Naive B cell (primary cell): ENCODE data around the gene BNIP3. TPM values are rescaled to one million over a fixed set of nuclear protein-coding genes. Genes with fewer than 3 reads are reported as not detected.
A peak's percentile ranks its signal among the peaks of the same experiment; 100 is the strongest.

Source experiments
- ATAC-seq, 2 donors: fragments of 150-1000 bp; cut with Tn5 transposase; 2 replicates each; pipeline ENCODE4 v1.10.0; 2021; ENCODE audit warnings: low read depth in 2 of 2, mild to moderate bottlenecking in 2 of 2, moderate library complexity in 2 of 2
- DNase-seq: peaks from one replicate; pipeline ENCODE4 v3.0.0; 2022
- H3K27ac Mint-ChIP-seq, 6 donors: one replicate each; pipeline ENCODE4 v1.8.0; 2020 to 2022; ENCODE audit warnings: mild to moderate bottlenecking in 6 of 6, mixed read lengths in 6 of 6, moderate library complexity in 5 of 6, inconsistent platforms in 2 of 6
- H3K27me3 Mint-ChIP-seq, 3 donors: one replicate each; pipeline ENCODE4 v1.8.0; 2021 to 2022; ENCODE audit warnings: mixed read lengths in 3 of 3, mild to moderate bottlenecking in 1 of 3
- H3K36me3 Mint-ChIP-seq, 2 donors: one replicate each; pipeline ENCODE4 v1.8.0; 2020 to 2022; ENCODE audit warnings: mixed read lengths in 2 of 2, inconsistent platforms in 1 of 2, mild to moderate bottlenecking in 1 of 2
- H3K4me1 Mint-ChIP-seq, 3 donors: one replicate each; pipeline ENCODE4 v1.8.0; 2020 to 2022; ENCODE audit warnings: mixed read lengths in 3 of 3, inconsistent platforms in 1 of 3, mild to moderate bottlenecking in 1 of 3, moderate library complexity in 1 of 3
- H3K4me3 Mint-ChIP-seq, 8 donors: one replicate each; pipeline ENCODE4 v1.8.0; 2020 to 2022; ENCODE audit warnings: mild to moderate bottlenecking in 8 of 8, mixed read lengths in 8 of 8, moderate library complexity in 8 of 8, inconsistent platforms in 2 of 8
- H3K9me3 Mint-ChIP-seq, 7 donors: one replicate each; pipeline ENCODE4 v1.8.0; 2020 to 2022; ENCODE audit warnings: mixed read lengths in 7 of 7, mild to moderate bottlenecking in 5 of 7, inconsistent platforms in 2 of 7, moderate library complexity in 1 of 7
- polyA plus RNA-seq, 6 donors: library from polyadenylated mRNA; unstranded; fragments of 300-500 nt; fragmentation: Illumina TruSeq; gene quantifications; one replicate each; pipeline ENCODE4 v1.2.3, GENCODE V29; 2021; ENCODE audit warnings: low read depth in 6 of 6

Gene BNIP3
- polyA plus RNA-seq, 6 donors from 2014 or later: 7.0 to 13.5 (median 11.5) TPM

DNA sequence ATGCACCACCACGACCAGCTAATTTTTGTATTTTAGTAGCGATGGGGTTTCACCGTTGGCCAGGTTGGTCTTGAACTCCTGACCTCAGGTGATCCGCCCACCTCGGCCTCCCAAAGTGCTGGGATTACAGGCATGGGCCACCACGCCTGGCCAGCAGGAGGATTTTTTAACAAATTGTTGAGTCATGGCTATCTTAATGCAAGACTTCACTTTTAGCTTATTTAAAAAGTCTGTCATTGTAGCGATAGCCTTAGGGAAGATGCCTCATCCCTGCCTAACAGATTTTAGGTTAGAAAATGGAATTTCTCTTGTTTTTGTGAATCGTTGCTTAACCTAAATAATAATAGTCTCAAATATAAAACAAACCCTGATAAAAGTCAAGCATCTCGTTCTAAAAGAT, 45.4 kb downstream of the BNIP3 start:
- no peaks in the 10 kb centered on the region for H3K27me3 Mint-ChIP-seq
- ATAC-seq: no peak
- no peak overlapping the region for H3K27ac Mint-ChIP-seq

DNA sequence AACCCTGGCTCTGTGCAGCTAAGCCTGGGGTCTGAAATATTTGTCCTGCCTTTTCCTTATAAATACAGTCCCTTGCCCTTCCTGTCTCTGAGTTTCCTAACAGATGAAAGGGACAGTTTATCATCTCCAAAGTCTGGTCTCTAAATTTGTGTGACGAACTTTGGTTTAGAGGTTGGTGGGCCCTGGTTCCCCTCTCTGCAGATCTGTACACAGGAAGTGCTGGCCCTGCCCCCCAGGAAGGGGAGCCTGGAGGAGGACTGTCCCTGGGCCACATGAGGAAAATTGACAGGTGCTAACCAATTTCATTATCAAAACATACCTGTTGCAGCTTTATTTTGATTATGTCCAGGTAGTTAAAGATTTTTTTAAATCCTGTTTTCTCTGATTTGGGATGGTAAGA, 46.5 kb downstream of the BNIP3 start:
- no peaks in the 10 kb centered on the region for H3K27me3 Mint-ChIP-seq
- ATAC-seq (no peak), DNase-seq (no peak)
- H3K36me3 Mint-ChIP-seq: peaks cover 5 to 6% of the 10 kb centered on the region in 2 donors
- H3K4me3 Mint-ChIP-seq: no peak overlapping the region
- peak overlapping the region in 1 of 6 donors; percentile 75 for H3K27ac Mint-ChIP-seq
- H3K4me1 Mint-ChIP-seq: peaks cover 8 to 25% (median 21%) of the 10 kb centered on the region in 3 donors
- no peaks in the 10 kb centered on the region for H3K9me3 Mint-ChIP-seq

More for the DNA sequence above, 45.4 kb downstream of the BNIP3 start:
- H3K4me1 Mint-ChIP-seq: peaks cover 0 to 16% (median 11%) of the 10 kb centered on the region in 3 donors
- no peaks in the 10 kb centered on the region for H3K9me3 Mint-ChIP-seq
- peaks cover 5 to 8% of the 10 kb centered on the region in 2 donors for H3K36me3 Mint-ChIP-seq
- H3K4me3 Mint-ChIP-seq: no peak overlapping the region
- no peak for DNase-seq

DNA sequence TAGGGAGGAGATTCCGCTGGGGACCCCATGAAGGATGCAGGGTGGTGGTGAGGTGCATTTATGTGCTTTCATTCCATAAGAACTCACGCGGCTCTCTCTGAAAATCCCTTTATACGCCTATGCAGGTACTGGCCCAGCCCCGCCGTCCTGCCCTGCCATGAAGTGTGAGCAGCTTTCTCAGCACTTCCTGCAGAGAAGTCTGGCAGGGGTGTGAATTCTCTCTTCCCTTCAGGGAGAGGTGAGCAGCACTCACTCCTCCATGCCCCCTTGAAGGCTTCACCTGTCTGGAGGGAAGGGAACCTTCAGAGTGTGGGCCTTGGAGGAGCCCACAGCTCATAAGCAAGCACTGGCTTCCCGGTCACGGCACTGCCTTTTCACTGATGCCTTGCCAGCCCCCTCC, 47.0 kb downstream of the BNIP3 start:
- no peak overlapping the region for H3K27ac Mint-ChIP-seq
- H3K27me3 Mint-ChIP-seq: no peaks in the 10 kb centered on the region
- DNase-seq: no peak
- peaks cover 11 to 30% (median 25%) of the 10 kb centered on the region in 3 donors for H3K4me1 Mint-ChIP-seq
- H3K4me3 Mint-ChIP-seq: no peak overlapping the region
- no peaks in the 10 kb centered on the region for H3K9me3 Mint-ChIP-seq
- no peak for ATAC-seq
- peaks cover 1 to 5% of the 10 kb centered on the region in 2 donors for H3K36me3 Mint-ChIP-seq

DNA sequence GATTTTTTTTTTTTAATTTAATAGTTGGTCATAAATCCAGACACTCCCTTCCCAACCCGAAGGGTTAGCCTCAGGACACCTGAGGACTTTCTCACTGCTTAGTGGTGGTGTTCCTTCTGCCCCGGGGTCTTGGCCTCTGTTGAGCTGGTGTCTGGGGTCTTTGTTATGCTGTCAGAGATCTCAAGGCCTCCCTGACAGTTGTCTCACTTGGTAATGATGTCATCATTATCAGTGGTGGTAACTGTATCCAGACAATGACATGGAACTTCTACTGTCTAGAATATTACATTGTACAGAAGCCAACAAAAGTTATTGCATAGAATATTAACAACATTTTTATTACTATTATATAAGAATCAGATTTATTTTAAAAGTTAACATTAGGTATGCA, 48.0 kb downstream of the BNIP3 start:
- H3K9me3 Mint-ChIP-seq: no peaks in the 10 kb centered on the region
- no peak for ATAC-seq
- peak overlapping the region in 1 of 6 donors; percentile 22 for H3K27ac Mint-ChIP-seq
- H3K4me1 Mint-ChIP-seq: peaks cover 17 to 40% (median 36%) of the 10 kb centered on the region in 3 donors
- no peaks in the 10 kb centered on the region for H3K27me3 Mint-ChIP-seq
- DNase-seq: no peak
- H3K36me3 Mint-ChIP-seq: peaks cover 0 to 4% of the 10 kb centered on the region in 2 donors
- H3K4me3 Mint-ChIP-seq: no peak overlapping the region

DNA sequence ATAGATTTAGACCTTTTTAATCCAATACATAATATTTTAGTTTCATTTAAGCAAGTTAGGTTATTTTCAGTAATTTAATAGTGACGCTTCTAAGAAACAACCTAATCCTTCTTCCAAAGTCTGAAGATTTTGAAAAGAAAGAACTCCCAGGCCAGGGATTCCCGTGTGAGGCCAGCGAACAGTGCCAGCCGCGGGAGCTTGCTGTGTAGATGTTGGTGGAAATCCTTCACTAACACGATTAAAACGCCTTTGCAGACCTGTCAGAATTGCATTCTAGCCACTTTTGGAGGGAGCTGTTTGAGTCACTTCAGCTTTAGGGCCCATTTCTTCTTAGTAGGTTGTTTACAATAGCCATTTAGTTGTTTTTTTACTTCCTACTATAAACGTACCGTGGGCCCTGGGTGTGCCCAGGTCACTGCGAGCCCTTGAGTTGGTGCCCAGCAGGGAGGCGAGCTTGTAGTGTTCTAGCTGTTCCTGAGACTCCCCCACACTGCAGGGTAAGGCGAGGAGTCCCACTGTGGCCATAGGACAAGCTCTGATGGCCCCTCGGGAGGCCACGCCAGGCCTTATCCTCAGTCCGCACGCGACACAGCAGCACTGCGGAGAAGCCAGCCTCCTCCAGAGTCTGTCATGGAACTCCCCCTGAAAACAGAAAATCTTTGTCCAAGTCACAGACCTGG, 48.6 kb downstream of the BNIP3 start:
- no peaks in the 10 kb centered on the region for H3K36me3 Mint-ChIP-seq
- H3K27ac Mint-ChIP-seq: no peak overlapping the region
- no peaks in the 10 kb centered on the region for H3K9me3 Mint-ChIP-seq
- no peak for DNase-seq
- H3K27me3 Mint-ChIP-seq: no peaks in the 10 kb centered on the region
- peaks cover 22 to 46% (median 42%) of the 10 kb centered on the region in 3 donors for H3K4me1 Mint-ChIP-seq
- no peak overlapping the region for H3K4me3 Mint-ChIP-seq
- no peak for ATAC-seq

DNA sequence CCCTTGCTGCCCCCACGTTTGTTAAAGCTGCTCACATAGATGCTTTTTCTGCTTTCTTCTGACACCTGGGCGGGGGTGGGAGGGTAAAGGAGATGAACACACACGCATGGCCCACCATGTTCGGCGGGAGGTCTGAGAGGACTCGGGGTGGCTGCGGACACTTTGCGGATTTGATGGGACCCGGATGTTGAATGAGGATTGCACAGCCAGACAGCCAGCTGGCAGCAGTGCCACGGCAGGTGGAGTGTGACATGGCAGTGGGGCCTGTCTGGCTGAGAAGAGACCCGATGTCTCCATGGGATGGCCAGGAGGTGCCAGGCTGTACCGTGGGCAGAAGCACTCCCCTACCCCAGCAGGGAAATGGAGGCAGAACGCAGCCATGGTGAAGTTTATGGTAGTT, 49.7 kb downstream of the BNIP3 start:
- H3K4me3 Mint-ChIP-seq: no peak overlapping the region
- H3K36me3 Mint-ChIP-seq: no peaks in the 10 kb centered on the region
- H3K27ac Mint-ChIP-seq: peak overlapping the region in 1 of 6 donors; percentile 47

DNA sequence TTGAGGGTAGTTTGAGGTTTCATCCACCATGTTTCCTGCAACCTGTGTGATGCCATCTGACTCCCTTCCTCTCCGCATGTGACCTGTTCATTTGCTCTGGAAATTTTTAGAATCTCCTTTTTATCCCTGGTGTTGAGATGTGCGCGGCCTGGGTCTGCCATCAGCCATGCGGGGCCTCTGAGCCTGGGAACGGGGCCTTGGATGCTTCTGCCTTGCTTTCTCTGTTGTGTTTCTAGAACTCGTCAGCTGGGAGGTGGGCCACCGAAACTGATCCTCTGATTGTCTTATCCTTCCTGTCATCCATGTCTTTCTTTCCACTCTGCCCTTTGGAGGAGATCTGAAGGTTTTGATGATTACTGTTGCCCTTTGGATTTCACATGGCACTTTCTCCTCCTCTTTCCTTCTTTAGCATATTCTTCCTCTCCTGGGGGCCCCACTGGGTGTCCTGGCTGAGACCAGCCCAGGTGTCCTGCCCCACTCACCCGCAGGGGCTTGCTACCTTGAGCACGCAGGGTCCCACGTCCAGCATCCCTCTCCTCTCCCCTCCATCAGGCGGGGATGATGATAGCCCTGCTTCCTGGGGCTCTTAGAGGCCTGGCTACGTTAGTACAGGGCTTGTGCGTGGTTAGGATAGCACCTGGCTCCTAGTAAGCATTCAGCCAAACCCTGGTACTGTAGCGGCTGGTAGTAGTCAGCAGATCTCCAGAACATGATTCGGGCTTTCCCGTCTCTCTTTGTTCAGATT, 51.0 kb downstream of the BNIP3 start:
- peak overlapping the region in 4 of 6 donors; percentile 10 to 70 (median 21) for H3K27ac Mint-ChIP-seq
- no peak for ATAC-seq
- H3K4me3 Mint-ChIP-seq: no peak overlapping the region
- H3K36me3 Mint-ChIP-seq: no peaks in the 10 kb centered on the region
- DNase-seq: no peak
- H3K27me3 Mint-ChIP-seq: no peaks in the 10 kb centered on the region
- H3K4me1 Mint-ChIP-seq: peaks cover 39 to 64% (median 53%) of the 10 kb centered on the region in 3 donors
- peaks cover 0 to 5% (median 0%) of the 10 kb centered on the region in 7 donors for H3K9me3 Mint-ChIP-seq

More for the DNA sequence above, 49.7 kb downstream of the BNIP3 start:
- Mint-ChIP-seq H3K4me1 (peaks cover 31 to 58% (median 46%) of the 10 kb centered on the region in 3 donors), H3K9me3 (no peaks in the 10 kb centered on the region), H3K27me3 (no peaks in the 10 kb centered on the region)
- DNase-seq (no peak), ATAC-seq (no peak)

DNA sequence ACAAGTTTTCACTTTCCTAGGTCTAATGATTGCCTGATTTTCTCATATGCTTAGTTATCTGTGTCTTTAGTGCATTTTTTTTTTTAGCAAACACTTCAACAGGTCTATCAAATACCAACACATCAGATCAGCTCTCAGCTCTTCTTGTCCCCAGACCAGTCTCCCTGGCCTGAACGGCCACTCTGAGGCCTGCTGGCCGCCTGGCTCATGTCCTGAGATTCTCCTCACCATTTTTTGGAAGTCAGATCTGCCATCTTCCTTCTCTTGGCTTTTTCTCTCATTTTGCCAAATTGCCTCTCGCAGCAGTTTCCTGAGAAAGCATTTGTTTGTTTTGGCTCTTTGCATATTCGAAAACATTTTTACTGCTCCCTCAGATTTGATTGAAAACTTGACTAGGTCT, 51.6 kb downstream of the BNIP3 start:
- peak overlapping the region in 3 of 6 donors; percentile 10 to 64 (median 10) for H3K27ac Mint-ChIP-seq
- no peaks in the 10 kb centered on the region for H3K27me3 Mint-ChIP-seq
- H3K9me3 Mint-ChIP-seq: peaks cover 0 to 8% (median 2%) of the 10 kb centered on the region in 7 donors
- no peak for ATAC-seq
- H3K36me3 Mint-ChIP-seq: no peaks in the 10 kb centered on the region
- H3K4me1 Mint-ChIP-seq: peaks cover 39 to 64% (median 53%) of the 10 kb centered on the region in 3 donors
- no peak for DNase-seq
- H3K4me3 Mint-ChIP-seq: peak overlapping the region in 2 of 8 donors; percentile 22 to 37

DNA sequence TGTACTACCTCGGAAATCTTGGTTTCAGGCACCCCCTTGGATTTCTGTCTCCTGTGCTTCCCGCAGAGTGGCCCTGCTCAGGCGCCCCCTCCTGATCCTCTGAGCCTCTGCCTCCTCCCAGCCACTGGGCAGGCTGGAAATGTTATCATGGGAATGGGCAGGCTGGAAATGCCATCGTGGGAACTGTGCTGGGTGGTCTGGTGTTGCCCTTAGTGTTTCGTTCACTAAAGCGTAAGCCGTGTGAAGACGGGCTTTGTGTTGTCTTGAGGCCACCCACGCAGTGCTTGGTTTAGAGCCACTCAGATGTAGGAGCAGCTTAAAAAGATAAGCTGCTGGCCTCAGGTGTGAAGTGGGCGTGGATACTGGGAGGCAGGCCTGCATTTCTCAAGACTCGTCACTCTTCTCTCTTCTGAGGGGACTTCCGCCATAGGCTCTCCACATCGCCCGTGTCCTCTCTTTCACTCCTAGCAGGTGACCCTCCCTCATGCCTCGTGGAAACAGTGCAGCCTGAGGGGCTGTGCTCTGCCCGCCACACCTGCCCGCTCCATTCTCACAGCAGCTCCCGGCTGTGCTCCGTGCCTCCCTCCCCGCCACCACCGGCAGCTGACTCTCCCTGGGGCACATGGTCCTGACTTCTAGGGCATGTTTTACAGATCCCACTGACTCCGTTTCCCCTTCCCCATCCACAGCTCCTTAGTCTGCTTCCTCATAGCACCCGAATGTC, 52.4 kb downstream of the BNIP3 start:
- Mint-ChIP-seq H3K27me3 (no peaks in the 10 kb centered on the region), H3K4me3 (peak overlapping the region in 3 of 8 donors; percentile 30 to 75 (median 37)), H3K36me3 (no peaks in the 10 kb centered on the region), H3K27ac (peak overlapping the region; percentile 64 to 97 (median 86)), H3K9me3 (peaks cover 0 to 16% (median 6%) of the 10 kb centered on the region in 7 donors), H3K4me1 (peaks cover 39 to 67% (median 53%) of the 10 kb centered on the region in 3 donors)
- ATAC-seq (no peak), DNase-seq (no peak)

DNA sequence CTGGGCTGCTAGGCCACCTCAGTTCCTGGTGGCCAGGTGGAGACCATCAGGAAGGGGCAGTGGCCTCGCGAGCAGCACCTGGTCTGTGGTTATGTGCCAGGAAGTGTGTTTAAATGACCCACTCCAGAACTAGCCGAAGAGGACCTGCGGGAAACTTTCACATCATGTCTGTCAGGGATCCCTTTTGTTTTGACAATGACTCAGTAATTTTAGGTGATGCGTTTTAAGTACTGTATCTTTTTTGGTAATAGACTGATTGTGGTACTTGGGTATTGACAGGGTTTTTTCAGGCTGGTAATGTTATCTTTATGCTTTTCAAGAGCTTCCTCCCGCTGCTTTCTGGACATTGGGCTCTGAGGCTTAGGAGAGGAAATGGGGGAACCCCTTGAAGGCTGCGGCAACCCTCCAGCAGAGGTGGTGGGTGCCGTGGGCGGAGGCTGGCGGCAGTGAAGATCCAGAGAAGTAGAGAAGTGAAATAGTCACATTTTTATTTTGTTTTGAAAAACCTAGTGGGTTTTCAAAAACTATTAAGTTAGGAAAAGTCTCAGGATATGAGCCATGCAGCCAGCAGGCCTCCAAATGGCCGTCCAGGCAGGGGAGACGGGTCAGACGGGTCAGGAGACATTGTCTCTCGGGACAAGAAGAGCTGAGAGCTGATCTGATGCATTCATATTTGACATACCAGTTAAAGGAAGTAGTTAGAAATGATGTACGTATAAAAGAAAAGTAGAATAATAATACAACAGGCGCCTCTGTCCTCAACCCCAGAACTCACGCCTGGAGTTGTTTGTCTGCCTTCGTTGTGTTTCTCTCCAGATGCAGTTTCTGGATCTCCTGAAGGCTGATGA, 53.3 kb downstream of the BNIP3 start:
- H3K4me1 Mint-ChIP-seq: peaks cover 39 to 68% (median 53%) of the 10 kb centered on the region in 3 donors
- H3K27me3 Mint-ChIP-seq: no peaks in the 10 kb centered on the region
- peak overlapping the region; percentile 12 to 95 (median 70) for H3K27ac Mint-ChIP-seq
- peak overlapping the region in 7 of 8 donors; percentile 45 to 90 (median 76) for H3K4me3 Mint-ChIP-seq
- ATAC-seq: peak; percentile 95 to 98
- H3K9me3 Mint-ChIP-seq: peaks cover 0 to 16% (median 6%) of the 10 kb centered on the region in 7 donors
- peaks cover 0 to under 1% of the 10 kb centered on the region in 2 donors for H3K36me3 Mint-ChIP-seq
- DNase-seq: peak; percentile 43

DNA sequence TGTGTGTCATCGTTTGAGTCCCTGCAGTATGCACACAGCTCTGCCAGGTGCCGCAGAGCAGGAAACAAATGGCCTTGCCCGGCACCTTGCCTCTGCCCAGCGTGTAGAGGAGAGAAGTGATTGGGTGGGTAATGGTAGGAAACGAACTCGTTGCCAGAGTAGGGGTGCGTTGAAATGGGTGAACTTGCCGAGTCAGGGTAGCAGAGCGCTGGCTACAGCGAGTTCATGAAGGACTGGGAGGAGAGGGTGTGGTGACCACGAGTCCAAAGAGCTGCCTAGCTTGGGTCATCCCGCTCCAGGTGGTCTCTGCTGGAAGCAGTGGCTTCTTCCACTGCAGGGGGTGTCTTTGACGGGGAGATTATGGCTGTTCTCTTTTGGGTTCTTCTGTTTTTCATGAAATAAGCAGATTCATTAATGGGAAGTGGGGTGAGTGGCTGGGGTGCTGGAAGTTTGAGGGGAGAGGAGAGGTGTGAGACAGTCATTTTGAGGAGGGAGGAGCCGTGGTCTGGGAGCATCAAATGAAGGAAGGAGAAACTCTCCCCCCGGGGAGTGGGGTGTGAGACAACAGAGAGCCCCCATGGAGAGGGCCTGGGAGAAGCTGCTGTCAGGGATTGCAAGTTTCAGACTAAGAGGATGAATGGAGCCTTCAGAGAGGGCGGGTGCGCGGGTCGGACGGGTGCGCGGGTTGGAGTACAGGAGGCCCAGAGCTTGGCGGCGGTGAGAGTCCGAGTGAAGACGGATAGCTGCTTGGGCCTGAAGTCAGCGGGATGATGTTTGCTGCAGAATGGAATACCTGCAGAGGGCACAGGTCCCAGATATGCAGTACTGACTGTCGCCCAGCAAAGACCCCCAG, 54.8 kb downstream of the BNIP3 start:
- H3K9me3 Mint-ChIP-seq: peaks cover 0 to 16% (median 6%) of the 10 kb centered on the region in 7 donors
- no peaks in the 10 kb centered on the region for H3K27me3 Mint-ChIP-seq
- peaks cover 45 to 73% (median 59%) of the 10 kb centered on the region in 3 donors for H3K4me1 Mint-ChIP-seq
- peak overlapping the region in 6 of 8 donors; percentile 35 to 53 (median 40) for H3K4me3 Mint-ChIP-seq
- H3K36me3 Mint-ChIP-seq: peaks cover 0 to 6% of the 10 kb centered on the region in 2 donors
- H3K27ac Mint-ChIP-seq: peak overlapping the region in 3 of 6 donors; percentile 19 to 62 (median 59)
- no peak for DNase-seq
- ATAC-seq: no peak

DNA sequence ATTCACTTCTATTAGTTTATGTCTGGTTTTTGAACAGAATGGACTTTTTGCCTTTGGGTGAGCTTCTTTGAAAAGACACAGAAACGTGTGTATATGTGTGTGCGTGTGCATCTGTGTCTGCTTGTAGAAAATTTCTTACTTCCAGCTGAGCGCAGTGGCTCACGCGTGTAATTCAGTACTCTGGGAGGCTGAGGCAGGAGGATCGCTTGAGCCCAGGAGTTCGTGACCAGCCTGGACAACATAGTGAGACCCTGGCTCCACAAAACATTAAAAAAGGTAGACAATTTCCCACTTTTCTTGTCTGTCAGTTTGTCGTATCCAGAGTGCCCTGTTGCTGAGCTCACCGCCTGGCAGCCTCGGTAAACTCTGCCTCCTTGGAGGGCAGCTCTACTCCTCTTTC, 55.5 kb downstream of the BNIP3 start:
- Mint-ChIP-seq H3K27ac (no peak overlapping the region), H3K36me3 (peaks cover 0 to 6% of the 10 kb centered on the region in 2 donors), H3K4me3 (peak overlapping the region in 1 of 8 donors; percentile 41), H3K27me3 (no peaks in the 10 kb centered on the region), H3K9me3 (peaks cover 0 to 16% (median 6%) of the 10 kb centered on the region in 7 donors), H3K4me1 (peaks cover 49 to 75% (median 58%) of the 10 kb centered on the region in 3 donors)
- DNase-seq (no peak), ATAC-seq (no peak)
